ENCODE results near the gene SDK2. TPM values are rescaled to one million over a fixed set of nuclear protein-coding genes. Genes with fewer than 3 reads are reported as not detected.
"Not testable (repeated sequence)": the region's sequence is repeated elsewhere in the genome, so short reads cannot be mapped to it uniquely, and the experiment has no call there.

Gene SDK2
- total and polyA plus RNA-seq, 2 experiments from 2014 or later: 0.74 to 5.1 TPM

DNA sequence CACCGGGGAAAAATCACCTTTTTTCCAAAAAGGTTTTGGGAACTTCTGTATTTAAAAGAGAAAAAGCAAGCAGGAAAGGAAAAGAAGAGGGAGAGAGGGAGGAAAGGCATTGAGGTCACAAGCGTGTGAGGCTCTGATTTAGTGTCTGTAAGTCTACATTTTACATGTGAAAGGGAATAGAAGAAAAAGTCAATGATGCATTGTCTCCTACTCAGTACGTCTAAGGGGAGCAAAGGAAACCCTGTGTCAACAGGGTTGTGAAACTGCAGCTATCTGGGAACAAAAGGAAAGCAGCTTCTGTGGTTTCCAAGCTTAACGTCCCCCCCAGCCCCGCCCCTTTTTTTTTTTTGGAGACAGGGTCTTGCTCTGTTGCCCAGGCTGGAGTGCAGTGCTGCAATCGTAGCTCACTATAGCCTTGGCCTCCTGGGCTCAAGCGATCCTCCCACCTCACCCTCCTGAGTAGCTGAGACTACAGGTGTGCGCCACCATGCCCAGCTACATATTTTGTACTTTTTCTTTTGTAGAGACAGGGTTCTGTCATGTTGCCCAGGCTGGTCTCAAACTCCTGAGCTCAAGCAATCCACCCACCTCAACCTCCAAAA lies 330.6 kb downstream of the SDK2 start:
- H3K36me3 Mint-ChIP-seq (ENCODE audit: low read depth): no peaks in the 10 kb centered on the region
- H3K27ac Mint-ChIP-seq: no peak overlapping the region

DNA sequence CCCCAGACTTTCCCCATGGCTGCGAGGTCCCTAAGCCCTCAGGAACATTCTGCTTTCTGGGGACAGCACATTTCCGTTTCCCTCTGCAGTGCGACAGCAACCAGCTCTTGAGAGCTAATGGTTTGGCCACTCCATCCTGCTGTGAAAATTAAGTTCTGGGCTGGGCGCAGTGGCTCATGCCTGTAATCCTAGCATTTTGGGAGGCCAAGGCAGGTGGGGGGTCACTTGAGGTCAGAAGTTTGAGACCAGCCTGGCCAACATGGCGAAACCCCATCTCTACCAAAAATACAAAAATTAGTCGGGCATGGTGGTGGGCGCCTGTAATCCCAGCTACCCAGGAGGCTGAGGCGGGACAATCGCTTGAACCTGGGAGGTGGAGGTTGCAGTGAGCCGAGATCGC lies 331.4 kb downstream of the SDK2 start:
- H4K20me1 ChIP-seq (replicated peaks; ENCODE audit: insufficient read depth); H3K27ac ChIP-seq (ENCODE audit: low read depth); H3K36me3 ChIP-seq (ENCODE audit: insufficient read depth); H3K36me3 Mint-ChIP-seq (ENCODE audit: low read depth); H3K27ac Mint-ChIP-seq; H3K9me2 ChIP-seq (ENCODE audit: insufficient read depth); H3K9me3 Mint-ChIP-seq; H3F3A ChIP-seq (replicated peaks; ENCODE audit: low read depth); ATAC-seq; H2AFZ ChIP-seq: not testable (repeated sequence)
- Mint-ChIP-seq H3K4me1 (peaks cover 31% of the 10 kb centered on the region), H3K27me3 (ENCODE audit: insufficient read depth, low read depth, poor library complexity) (peaks cover 25% of the 10 kb centered on the region), H3K4me3 (peak overlapping the region; percentile 93)
- Histone ChIP-seq H3K4me1 (ENCODE audit: insufficient read depth) (peaks cover 41% of the 10 kb centered on the region), H3K79me2 (replicated peaks; ENCODE audit: insufficient read depth) (peaks cover 16% of the 10 kb centered on the region), H3K4me2 (peak overlapping the region; percentile 100), H3K27me3 (ENCODE audit: insufficient read depth) (peaks cover 17% of the 10 kb centered on the region), H3K4me3 (peak overlapping the region; percentile 92)
- peak; percentile 24 for DNase-seq (ENCODE audit: low spot score)

More for the DNA sequence above, 330.6 kb downstream of the SDK2 start:
- Mint-ChIP-seq H3K9me3 (no peaks in the 10 kb centered on the region; the same call in 2 of the 3 replicates), H3K4me3 (peak overlapping the region; percentile 1; the same call in 1 of the 3 replicates), H3K27me3 (ENCODE audit: insufficient read depth, low read depth, poor library complexity) (peaks cover 24% of the 10 kb centered on the region), H3K4me1 (peaks cover 26% of the 10 kb centered on the region)
- Histone ChIP-seq H3F3A (replicated peaks; ENCODE audit: low read depth) (peaks cover 6% of the 10 kb centered on the region; the same call in 1 of the 2 replicates), H3K27ac (ENCODE audit: low read depth) (no peak overlapping the region), H3K4me1 (ENCODE audit: insufficient read depth) (peaks cover 41% of the 10 kb centered on the region), H3K79me2 (replicated peaks; ENCODE audit: insufficient read depth) (peaks cover 12% of the 10 kb centered on the region), H3K4me2 (no peak overlapping the region), H4K20me1 (replicated peaks; ENCODE audit: insufficient read depth) (no peaks in the 10 kb centered on the region), H3K4me3 (no peak overlapping the region), H3K9me2 (ENCODE audit: insufficient read depth) (no peaks in the 10 kb centered on the region), H3K27me3 (ENCODE audit: insufficient read depth) (peaks cover 17% of the 10 kb centered on the region), H2AFZ (no peak overlapping the region), H3K36me3 (ENCODE audit: insufficient read depth) (no peaks in the 10 kb centered on the region)
- TF ChIP-seq ZNF331 (CRISPR knock-in tag; IDR thresholded peaks at IDR 0.05; ENCODE audit: low read depth) (no peak), CREB1 (CRISPR knock-in tag; IDR thresholded peaks at IDR 0.05; ENCODE audit: low read depth) (0 out of 2 replicates have a peak, but pooled peaks have one; percentile 9)
- ATAC-seq: peak; percentile 0; the same call in 1 of the 3 replicates
- DNase-seq (ENCODE audit: low spot score): peak; percentile 59

DNA sequence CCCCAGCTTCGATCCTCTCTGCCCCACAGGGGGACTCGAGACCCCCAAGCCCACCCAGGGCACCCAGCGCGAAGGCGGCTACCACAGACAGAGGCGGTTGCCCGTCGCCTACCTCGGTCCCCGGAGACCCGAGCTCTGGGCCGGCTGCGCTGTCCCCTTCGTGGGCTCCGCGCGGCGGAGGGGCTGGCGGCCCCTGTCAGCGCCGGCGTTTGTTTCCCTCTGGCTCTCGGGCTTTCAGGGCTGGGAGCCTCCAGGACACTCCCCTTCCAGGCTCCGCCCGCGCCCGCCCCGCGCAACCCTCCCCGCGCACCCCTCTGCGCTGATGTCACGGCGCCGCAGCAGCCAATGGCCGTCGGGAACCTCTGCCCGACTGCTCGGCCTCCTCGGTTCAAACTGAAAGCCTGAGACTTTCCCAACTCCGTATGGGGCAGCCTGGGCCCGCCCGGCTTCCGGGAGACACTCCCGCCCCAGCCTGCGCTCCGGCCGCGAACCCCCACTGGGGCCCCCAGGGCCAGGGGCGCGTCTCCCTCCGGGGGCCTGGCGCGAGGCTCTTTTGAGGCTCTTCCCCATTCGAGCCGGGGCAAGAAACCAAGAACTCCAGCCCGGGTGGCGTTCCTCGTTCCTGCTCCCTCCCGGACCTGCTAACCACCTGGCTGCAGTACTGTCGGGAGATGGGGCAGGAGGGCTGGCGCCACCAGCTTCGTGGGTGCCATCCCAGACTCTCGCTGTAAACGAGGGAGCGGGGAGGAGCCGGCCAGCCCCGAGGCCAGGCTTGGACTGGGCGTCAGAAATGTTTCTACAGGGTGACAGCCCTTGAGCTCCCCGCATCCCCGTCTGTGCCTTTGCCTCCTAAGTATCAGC lies 332.2 kb downstream of the SDK2 start, which contains the start of gene CDC42EP4:
CDC42EP4 (minus strand) TSS at position 221 of the 861 bp plus-strand sequence. CDS start 25,501 bp downstream, outside the sequence.
- peak within 1 kb of the TSS; percentile 92 for H3K4me3 ChIP-seq
- H3K27ac ChIP-seq (ENCODE audit: low read depth): 0 out of 2 replicates have a peak within 1 kb of the TSS, but pooled peaks have one; percentile 63
- H3K4me2 ChIP-seq: peak within 1 kb of the TSS; percentile 100
- peaks cover 6% of the 10 kb centered on the region; the same call in 1 of the 2 replicates for H3F3A ChIP-seq (replicated peaks; ENCODE audit: low read depth)
- peaks cover 24% of the 10 kb centered on the region for H3K79me2 ChIP-seq (replicated peaks; ENCODE audit: insufficient read depth)
- peak within 1 kb of the TSS; percentile 95 for H2AFZ ChIP-seq
- no peaks in the 10 kb centered on the region for H3K9me2 ChIP-seq (ENCODE audit: insufficient read depth)
- no peaks in the 10 kb centered on the region for H4K20me1 ChIP-seq (replicated peaks; ENCODE audit: insufficient read depth)
- H3K36me3 ChIP-seq (ENCODE audit: insufficient read depth): no peaks in the 10 kb centered on the region
- H3K36me3 Mint-ChIP-seq (ENCODE audit: low read depth): 0 out of 3 replicates have a peak, but pooled peaks cover 2% of the 10 kb centered on the region
- peaks cover 41% of the 10 kb centered on the region for H3K4me1 ChIP-seq (ENCODE audit: insufficient read depth)
- H3K9me3 Mint-ChIP-seq: no peaks in the 10 kb centered on the region; the same call in 2 of the 3 replicates
- H3K4me1 Mint-ChIP-seq: peaks cover 31% of the 10 kb centered on the region
- H3K27me3 Mint-ChIP-seq (ENCODE audit: insufficient read depth, low read depth, poor library complexity): peaks cover 29% of the 10 kb centered on the region
- H3K4me3 Mint-ChIP-seq: peak within 1 kb of the TSS; percentile 93
- H3K27ac Mint-ChIP-seq: no peak within 1 kb of the TSS
- DNase-seq (ENCODE audit: low spot score) (peak; percentile 95), ATAC-seq (peak; percentile 81)
- peaks cover 17% of the 10 kb centered on the region for H3K27me3 ChIP-seq (ENCODE audit: insufficient read depth)
- TF ChIP-seq ZNF331 (CRISPR knock-in tag; IDR thresholded peaks at IDR 0.05; ENCODE audit: low read depth) (no peak), CREB1 (CRISPR knock-in tag; IDR thresholded peaks at IDR 0.05; ENCODE audit: low read depth) (peak; percentile 85), POLR2AphosphoS5 (IDR thresholded peaks at IDR 0.05; ENCODE audit: low read depth) (peak; percentile 43; the same call in 1 of the 2 replicates)
- TF ChIP-seq, protein P1, sequence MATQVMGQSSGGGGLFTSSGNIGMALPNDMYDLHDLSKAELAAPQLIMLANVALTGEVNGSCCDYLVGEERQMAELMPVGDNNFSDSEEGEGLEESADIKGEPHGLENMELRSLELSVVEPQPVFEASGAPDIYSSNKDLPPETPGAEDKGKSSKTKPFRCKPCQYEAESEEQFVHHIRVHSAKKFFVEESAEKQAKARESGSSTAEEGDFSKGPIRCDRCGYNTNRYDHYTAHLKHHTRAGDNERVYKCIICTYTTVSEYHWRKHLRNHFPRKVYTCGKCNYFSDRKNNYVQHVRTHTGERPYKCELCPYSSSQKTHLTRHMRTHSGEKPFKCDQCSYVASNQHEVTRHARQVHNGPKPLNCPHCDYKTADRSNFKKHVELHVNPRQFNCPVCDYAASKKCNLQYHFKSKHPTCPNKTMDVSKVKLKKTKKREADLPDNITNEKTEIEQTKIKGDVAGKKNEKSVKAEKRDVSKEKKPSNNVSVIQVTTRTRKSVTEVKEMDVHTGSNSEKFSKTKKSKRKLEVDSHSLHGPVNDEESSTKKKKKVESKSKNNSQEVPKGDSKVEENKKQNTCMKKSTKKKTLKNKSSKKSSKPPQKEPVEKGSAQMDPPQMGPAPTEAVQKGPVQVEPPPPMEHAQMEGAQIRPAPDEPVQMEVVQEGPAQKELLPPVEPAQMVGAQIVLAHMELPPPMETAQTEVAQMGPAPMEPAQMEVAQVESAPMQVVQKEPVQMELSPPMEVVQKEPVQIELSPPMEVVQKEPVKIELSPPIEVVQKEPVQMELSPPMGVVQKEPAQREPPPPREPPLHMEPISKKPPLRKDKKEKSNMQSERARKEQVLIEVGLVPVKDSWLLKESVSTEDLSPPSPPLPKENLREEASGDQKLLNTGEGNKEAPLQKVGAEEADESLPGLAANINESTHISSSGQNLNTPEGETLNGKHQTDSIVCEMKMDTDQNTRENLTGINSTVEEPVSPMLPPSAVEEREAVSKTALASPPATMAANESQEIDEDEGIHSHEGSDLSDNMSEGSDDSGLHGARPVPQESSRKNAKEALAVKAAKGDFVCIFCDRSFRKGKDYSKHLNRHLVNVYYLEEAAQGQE (IDR thresholded peaks at IDR 0.05; ENCODE audit: unreplicated experiment): no peak
